SK-N-SH (cell line): ENCODE data around the gene EBNA1BP2.

ENCODE experiments used
- CTCF ChIP-seq: fragments of 200-600 bp; sonication (generic); IDR thresholded peaks from 2 replicates; pipeline ENCODE4 v1.6.1; 2017; ENCODE audit warnings: antibody characterized with exemption, mild to moderate bottlenecking, moderate library complexity
- EZH2phosphoT487 ChIP-seq: fragments of 200-600 bp; sonication (generic); IDR thresholded peaks from 2 replicates; pipeline ENCODE4 v1.6.1; 2017; ENCODE audit warnings: low read depth, mixed run types, mild to moderate bottlenecking, antibody characterized with exemption, moderate library complexity, borderline replicate concordance
- FOXJ3 ChIP-seq: sonication (generic); formaldehyde crosslinking; IDR thresholded peaks from 2 replicates; pipeline ENCODE4 v1.5.1; 2020; ENCODE audit warnings: mild to moderate bottlenecking, missing genetic modification reagents
- GATA2 ChIP-seq: sonication (generic); formaldehyde crosslinking; IDR thresholded peaks from 2 replicates; pipeline ENCODE4 v1.5.0; 2020; ENCODE audit warnings: mild to moderate bottlenecking, missing genetic modification reagents
- MXI1 ChIP-seq: IDR thresholded peaks from 2 replicates; pipeline ENCODE4 v1.6.1; 2012; ENCODE audit warnings: mild to moderate bottlenecking, low read depth, low read length, improper control_type of control experiment
- POLR2AphosphoS5 ChIP-seq: IDR thresholded peaks from 2 replicates; pipeline ENCODE4 v1.6.1; 2012; ENCODE audit warnings: low read depth, low read length
- RAD21 ChIP-seq: IDR thresholded peaks from 2 replicates; pipeline ENCODE4 v1.6.1; 2012; ENCODE audit warnings: mild to moderate bottlenecking, low read length
- SMC3 ChIP-seq: IDR thresholded peaks from 2 replicates; pipeline ENCODE4 v1.6.1; 2012; ENCODE audit warnings: low read depth, low read length, improper control_type of control experiment
- TAF1 ChIP-seq: IDR thresholded peaks from 2 replicates; pipeline ENCODE4 v1.6.1; 2012; ENCODE audit warnings: low read depth, mild to moderate bottlenecking, low read length, moderate library complexity, borderline replicate concordance
- TEAD4 ChIP-seq: IDR thresholded peaks from 2 replicates; pipeline ENCODE4 v1.4.0; 2012; ENCODE audit warnings: mild to moderate bottlenecking, borderline replicate concordance; ENCODE audit not compliant: insufficient read depth
- YY1 ChIP-seq: IDR thresholded peaks from 2 replicates; pipeline ENCODE4 v1.4.0; 2012; ENCODE audit warnings: low read depth, mild to moderate bottlenecking
- TF ChIP-seq, protein P1 (sequence below): IDR thresholded peaks from 2 replicates; pipeline ENCODE4 v1.6.1; 2012; ENCODE audit warnings: mild to moderate bottlenecking, low read depth, low read length, moderate library complexity

GRCh38 chr1:43143441-43143888, 28.6 kb downstream of the EBNA1BP2 start:
- TF ChIP-seq TAF1 (no peak), FOXJ3 (CRISPR knock-in tag) (no peak), GATA2 (CRISPR knock-in tag) (no peak), YY1 (no peak), POLR2AphosphoS5 (no peak), CTCF (peak; percentile 57), EZH2phosphoT487 (no peak), SMC3 (no peak), TEAD4 (no peak), RAD21 (no peak), MXI1 (no peak)
- TF ChIP-seq, protein P1, sequence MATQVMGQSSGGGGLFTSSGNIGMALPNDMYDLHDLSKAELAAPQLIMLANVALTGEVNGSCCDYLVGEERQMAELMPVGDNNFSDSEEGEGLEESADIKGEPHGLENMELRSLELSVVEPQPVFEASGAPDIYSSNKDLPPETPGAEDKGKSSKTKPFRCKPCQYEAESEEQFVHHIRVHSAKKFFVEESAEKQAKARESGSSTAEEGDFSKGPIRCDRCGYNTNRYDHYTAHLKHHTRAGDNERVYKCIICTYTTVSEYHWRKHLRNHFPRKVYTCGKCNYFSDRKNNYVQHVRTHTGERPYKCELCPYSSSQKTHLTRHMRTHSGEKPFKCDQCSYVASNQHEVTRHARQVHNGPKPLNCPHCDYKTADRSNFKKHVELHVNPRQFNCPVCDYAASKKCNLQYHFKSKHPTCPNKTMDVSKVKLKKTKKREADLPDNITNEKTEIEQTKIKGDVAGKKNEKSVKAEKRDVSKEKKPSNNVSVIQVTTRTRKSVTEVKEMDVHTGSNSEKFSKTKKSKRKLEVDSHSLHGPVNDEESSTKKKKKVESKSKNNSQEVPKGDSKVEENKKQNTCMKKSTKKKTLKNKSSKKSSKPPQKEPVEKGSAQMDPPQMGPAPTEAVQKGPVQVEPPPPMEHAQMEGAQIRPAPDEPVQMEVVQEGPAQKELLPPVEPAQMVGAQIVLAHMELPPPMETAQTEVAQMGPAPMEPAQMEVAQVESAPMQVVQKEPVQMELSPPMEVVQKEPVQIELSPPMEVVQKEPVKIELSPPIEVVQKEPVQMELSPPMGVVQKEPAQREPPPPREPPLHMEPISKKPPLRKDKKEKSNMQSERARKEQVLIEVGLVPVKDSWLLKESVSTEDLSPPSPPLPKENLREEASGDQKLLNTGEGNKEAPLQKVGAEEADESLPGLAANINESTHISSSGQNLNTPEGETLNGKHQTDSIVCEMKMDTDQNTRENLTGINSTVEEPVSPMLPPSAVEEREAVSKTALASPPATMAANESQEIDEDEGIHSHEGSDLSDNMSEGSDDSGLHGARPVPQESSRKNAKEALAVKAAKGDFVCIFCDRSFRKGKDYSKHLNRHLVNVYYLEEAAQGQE: no peak
